Lower lobe of right lung (tissue), 2 donors: ENCODE data around the gene OR52B6. TPM values are rescaled to one million over a fixed set of nuclear protein-coding genes. Genes with fewer than 3 reads are reported as not detected.

Source experiments
- ATAC-seq, 2 donors: fragments of 200-7000 bp; cut with Tn5 transposase; one replicate each; pipeline ENCODE4 v1.9.1; 2020 to 2022; ENCODE audit warnings: mild to moderate bottlenecking in 2 of 2, moderate library complexity in 2 of 2
- DNase-seq: peaks from one replicate; pipeline ENCODE4 v3.0.0-alpha.2; 2020
- H3K27ac ChIP-seq: fragments of 200-600 bp; one replicate; pipeline ENCODE4 v1.8.0; 2022
- H3K27me3 ChIP-seq: fragments of 200-600 bp; one replicate; pipeline ENCODE4 v1.8.0; 2022; ENCODE audit warnings: low read depth
- H3K36me3 ChIP-seq: fragments of 200-600 bp; one replicate; pipeline ENCODE4 v1.8.0; 2022; ENCODE audit warnings: mild to moderate bottlenecking
- H3K4me1 ChIP-seq: fragments of 200-600 bp; one replicate; pipeline ENCODE4 v1.8.0; 2022
- H3K4me3 ChIP-seq: fragments of 200-600 bp; one replicate; pipeline ENCODE4 v1.8.0; 2022; ENCODE audit warnings: mild to moderate bottlenecking
- H3K9me3 ChIP-seq: fragments of 200-600 bp; one replicate; pipeline ENCODE4 v1.8.0; 2022
- intact Hi-C: fragments of 100-400 bp; cut with DNase I; formaldehyde crosslinking; loops from one replicate; pipeline ENCODE4 v1.11.0; 2022
- long read RNA-seq: library from polyadenylated mRNA; unstranded; transcript quantifications from one replicate; pipeline ENCODE4 v2.0.0, GENCODE V29; 2021
- total RNA-seq: library from RNA; stranded (reverse); fragmentation: NEBNext Ultra II Directional; extraction: Animal tissue kit (Norgen Biotek cat#: 25700); gene quantifications from one replicate; pipeline ENCODE4 v1.2.1, GENCODE V29; 2021
- TF ChIP-seq, protein P1 (sequence below): fragments of 200-600 bp; IDR thresholded peaks from one replicate; pipeline ENCODE4 v1.8.0; 2022; ENCODE audit warnings: antibody characterized with exemption, mild to moderate bottlenecking
- donor health status: DM: no; HTN: yes; CAD: no; lungs with severe emphysema.

OR52B6 gene, protein sequence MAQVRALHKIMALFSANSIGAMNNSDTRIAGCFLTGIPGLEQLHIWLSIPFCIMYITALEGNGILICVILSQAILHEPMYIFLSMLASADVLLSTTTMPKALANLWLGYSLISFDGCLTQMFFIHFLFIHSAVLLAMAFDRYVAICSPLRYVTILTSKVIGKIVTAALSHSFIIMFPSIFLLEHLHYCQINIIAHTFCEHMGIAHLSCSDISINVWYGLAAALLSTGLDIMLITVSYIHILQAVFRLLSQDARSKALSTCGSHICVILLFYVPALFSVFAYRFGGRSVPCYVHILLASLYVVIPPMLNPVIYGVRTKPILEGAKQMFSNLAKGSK
- total RNA-seq, result not detected
- long read RNA-seq, result 0 reads

DNA sequence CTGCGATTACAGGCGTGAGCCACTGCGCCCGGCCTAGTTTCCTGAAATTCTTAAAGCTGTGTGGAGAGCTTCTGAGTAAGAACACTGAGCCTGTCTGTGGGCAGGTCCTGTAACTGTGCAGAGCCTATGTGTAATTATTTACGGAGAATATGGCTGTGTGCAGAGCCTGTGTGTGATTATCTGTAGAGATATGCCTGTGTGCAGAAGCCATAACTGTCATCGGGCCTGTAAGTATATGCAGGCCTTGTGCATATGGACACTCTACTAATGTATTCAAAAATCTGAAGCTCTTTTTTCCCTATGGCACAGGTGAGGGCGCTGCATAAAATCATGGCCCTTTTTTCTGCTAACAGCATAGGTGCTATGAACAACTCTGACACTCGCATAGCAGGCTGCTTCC is at the start of gene OR52B6:
TSS of gene OR52B6 (plus strand) at position 301 of the 400 bp plus-strand sequence. CDS start at position 301, 0 bp downstream.
- Histone ChIP-seq H3K4me3 (no peak within 1 kb of the TSS), H3K4me1 (no peaks in the 10 kb centered on the region), H3K27ac (no peak within 1 kb of the TSS), H3K27me3 (no peaks in the 10 kb centered on the region), H3K9me3 (no peaks in the 10 kb centered on the region), H3K36me3 (no peaks in the 10 kb centered on the region)
- TF ChIP-seq, protein P1, sequence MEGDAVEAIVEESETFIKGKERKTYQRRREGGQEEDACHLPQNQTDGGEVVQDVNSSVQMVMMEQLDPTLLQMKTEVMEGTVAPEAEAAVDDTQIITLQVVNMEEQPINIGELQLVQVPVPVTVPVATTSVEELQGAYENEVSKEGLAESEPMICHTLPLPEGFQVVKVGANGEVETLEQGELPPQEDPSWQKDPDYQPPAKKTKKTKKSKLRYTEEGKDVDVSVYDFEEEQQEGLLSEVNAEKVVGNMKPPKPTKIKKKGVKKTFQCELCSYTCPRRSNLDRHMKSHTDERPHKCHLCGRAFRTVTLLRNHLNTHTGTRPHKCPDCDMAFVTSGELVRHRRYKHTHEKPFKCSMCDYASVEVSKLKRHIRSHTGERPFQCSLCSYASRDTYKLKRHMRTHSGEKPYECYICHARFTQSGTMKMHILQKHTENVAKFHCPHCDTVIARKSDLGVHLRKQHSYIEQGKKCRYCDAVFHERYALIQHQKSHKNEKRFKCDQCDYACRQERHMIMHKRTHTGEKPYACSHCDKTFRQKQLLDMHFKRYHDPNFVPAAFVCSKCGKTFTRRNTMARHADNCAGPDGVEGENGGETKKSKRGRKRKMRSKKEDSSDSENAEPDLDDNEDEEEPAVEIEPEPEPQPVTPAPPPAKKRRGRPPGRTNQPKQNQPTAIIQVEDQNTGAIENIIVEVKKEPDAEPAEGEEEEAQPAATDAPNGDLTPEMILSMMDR, result no peak
- DNase-seq (no peak), ATAC-seq (no peak)
- intact Hi-C loops, result no loop called here

DNA sequence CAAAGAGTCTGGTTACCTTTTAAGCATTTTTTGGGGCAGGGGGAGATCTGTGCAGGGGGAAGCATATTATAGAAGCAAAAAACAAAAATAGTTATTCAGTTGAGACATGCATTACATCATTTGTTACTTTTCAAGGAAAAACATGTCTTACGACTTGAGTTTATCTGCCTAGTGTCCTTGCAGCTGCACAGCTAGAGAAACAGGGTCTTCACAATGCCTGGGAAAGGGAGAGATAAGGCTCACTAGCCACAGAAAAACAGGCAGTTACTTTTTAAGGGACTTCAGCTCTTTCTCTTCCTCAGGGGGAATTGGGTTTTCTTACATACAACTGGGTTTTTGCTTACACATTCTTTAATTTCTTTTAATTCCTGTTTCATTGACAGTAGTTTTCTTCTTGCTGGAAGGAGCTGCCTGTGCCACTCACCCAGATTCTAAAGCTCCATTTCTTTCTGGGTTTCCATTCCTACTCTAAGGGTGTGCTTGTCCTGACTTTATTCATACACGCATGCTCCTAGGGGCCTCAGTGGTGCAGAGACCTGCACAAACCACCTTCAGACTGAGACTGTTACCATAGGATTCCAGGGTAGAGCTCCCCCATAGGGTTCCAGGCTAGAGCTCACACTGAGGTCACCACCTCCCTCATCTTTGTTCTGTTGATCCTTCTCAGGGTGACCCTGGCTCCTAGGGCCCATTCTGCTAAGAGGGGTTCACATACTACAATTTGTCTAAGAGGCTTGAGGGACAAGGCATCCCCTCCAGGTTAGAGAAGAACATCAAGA is 49.4 kb upstream of the OR52B6 start:
- Histone ChIP-seq H3K4me1 (no peaks in the 10 kb centered on the region), H3K27me3 (no peaks in the 10 kb centered on the region), H3K4me3 (no peak overlapping the region), H3K9me3 (no peaks in the 10 kb centered on the region), H3K36me3 (no peaks in the 10 kb centered on the region), H3K27ac (no peak overlapping the region)
- TF ChIP-seq, protein P1, result no peak
- ATAC-seq, result no peak
- intact Hi-C loops, result no loop called here
- DNase-seq, result no peak

DNA sequence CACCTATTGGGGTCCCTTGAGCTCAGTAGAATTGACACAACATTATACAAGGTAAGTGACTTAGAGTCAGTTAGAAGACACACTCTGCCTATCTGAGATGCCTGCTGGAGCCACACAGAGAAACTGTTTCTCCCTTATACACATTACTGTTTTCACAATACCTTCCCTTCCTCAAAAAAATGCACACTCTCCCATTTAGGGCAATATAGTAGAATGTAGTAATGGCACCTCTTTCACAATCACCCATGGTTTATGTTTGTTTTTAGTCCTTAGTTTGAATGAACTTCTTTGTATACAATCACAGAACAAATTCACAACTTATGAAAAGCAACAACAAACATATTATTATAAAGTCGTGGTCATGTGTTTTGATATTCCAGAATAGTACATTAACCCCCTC is 46.6 kb upstream of the OR52B6 start:
- H3K9me3 ChIP-seq, result no peaks in the 10 kb centered on the region
- no peaks in the 10 kb centered on the region for H3K36me3 ChIP-seq
- intact Hi-C loops, result no loop called here
- H3K4me1 ChIP-seq, result no peaks in the 10 kb centered on the region
- no peak for ATAC-seq
- TF ChIP-seq, protein P1, result no peak
- H3K4me3 ChIP-seq, result no peak overlapping the region
- no peak overlapping the region for H3K27ac ChIP-seq
- no peaks in the 10 kb centered on the region for H3K27me3 ChIP-seq
- no peak for DNase-seq

DNA sequence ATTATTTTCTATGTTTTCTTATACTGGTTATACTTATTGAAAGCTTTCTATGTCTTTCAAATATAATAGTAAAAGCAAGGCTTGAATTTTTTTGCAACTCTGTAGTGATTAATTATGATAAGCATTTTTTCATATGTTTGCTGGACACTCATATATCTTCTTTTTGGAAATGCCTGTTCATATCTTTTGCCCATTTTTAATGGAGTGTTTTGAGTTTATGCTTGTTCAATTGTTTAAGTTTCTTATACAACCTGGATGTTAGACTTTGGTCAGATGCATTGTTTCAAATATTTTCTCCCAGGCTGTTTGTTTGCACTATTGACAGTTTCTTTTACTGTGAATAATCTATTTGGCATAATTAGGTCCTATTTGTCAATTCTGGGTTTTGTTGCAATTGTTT is 44.2 kb upstream of the OR52B6 start:
- Histone ChIP-seq H3K36me3 (no peaks in the 10 kb centered on the region), H3K9me3 (no peaks in the 10 kb centered on the region), H3K4me3 (no peak overlapping the region), H3K27ac (no peak overlapping the region), H3K4me1 (no peaks in the 10 kb centered on the region), H3K27me3 (no peaks in the 10 kb centered on the region)
- TF ChIP-seq, protein P1, result no peak
- intact Hi-C loops, result no loop called here
- ATAC-seq, result no peak
- DNase-seq, result no peak

DNA sequence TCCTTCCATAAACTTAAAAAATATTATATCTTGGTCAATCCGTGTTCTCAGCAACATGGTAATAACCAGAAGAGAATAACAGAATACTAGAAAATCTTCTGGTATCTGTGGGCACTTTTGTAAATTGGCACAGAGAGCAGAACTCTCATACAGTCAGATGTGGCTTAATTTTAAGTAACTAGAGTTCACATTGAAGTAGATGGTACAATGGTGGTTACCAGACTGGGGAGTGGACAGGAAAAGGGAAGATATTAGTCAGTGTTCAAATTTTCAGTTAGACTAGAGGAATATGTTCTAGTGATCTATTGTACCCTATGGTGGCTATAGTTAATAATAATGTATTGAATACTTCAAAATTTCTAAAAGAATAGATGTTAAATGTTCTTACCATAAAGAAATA is 39.2 kb upstream of the OR52B6 start:
- H3K9me3 ChIP-seq, result no peaks in the 10 kb centered on the region
- no peaks in the 10 kb centered on the region for H3K27me3 ChIP-seq
- ATAC-seq (no peak), DNase-seq (no peak)
- H3K27ac ChIP-seq, result no peak overlapping the region
- TF ChIP-seq, protein P1, result no peak
- intact Hi-C loops, result no loop called here
- no peaks in the 10 kb centered on the region for H3K4me1 ChIP-seq
- H3K4me3 ChIP-seq, result no peak overlapping the region
- H3K36me3 ChIP-seq, result no peaks in the 10 kb centered on the region
